ENCODE data around the gene IGF2R. TPM values are rescaled to one million over a fixed set of nuclear protein-coding genes. Genes with fewer than 3 reads are reported as not detected.

The IGF2R gene
- total and polyA plus RNA-seq, 2 donors (not counting 1 experiment from before 2014, with no cell fraction given) = 9.5 to 53.3 TPM

- POLR2A ChIA-PET = no interaction called here
- Mint-ChIP-seq H3K27ac (no peak overlapping the region), H3K4me1 (no peaks in the 10 kb centered on the region), H3K9me3 (ENCODE audit: insufficient read depth) (peaks cover 3% of the 10 kb centered on the region), H3K27me3 (no peaks in the 10 kb centered on the region), H3K4me3 (no peak overlapping the region)
- 95% methylated on average over 6 of the region's 6 CpGs for WGBS (ENCODE audit: insufficient coverage)
- Histone ChIP-seq H2AFZ (ENCODE audit: insufficient read depth, low read depth, low read length, poor library complexity, severe bottlenecking) (no peak overlapping the region), H3K9ac (ENCODE audit: low read length) (no peak overlapping the region), H3K27ac (ENCODE audit: low read length in 2 of 2) (no peak overlapping the region), H3K4me3 (ENCODE audit: control extremely low read depth in 1 of 5, extremely low read depth in 1 of 5, insufficient read depth in 1 of 5, low read depth in 2 of 5, low read length in 4 of 5) (no peak overlapping the region), H3K4me2 (replicated peaks; ENCODE audit: low read depth, low read length, poor library complexity, severe bottlenecking) (no peak overlapping the region), H3K9me3 (ENCODE audit: control extremely low read depth in 1 of 3, control insufficient read depth in 2 of 3, insufficient read depth in 1 of 3, low read length in 2 of 3) (peaks cover 0 to 24% (median 7%) of the 10 kb centered on the region in 3 donors), H4K20me1 (ENCODE audit: control insufficient read depth, insufficient read depth, low read length, poor library complexity, severe bottlenecking) (no peaks in the 10 kb centered on the region), H3K36me3 (replicated peaks in 1 of 2; ENCODE audit: control extremely low read depth in 1 of 2, control insufficient read depth in 1 of 2, extremely low read depth in 1 of 2, insufficient read depth in 2 of 2, low read length in 1 of 2) (no peaks in the 10 kb centered on the region), H3K27me3 (replicated peaks in 1 of 4; ENCODE audit: control extremely low read depth in 1 of 4, control insufficient read depth in 3 of 4, insufficient read depth in 4 of 4, low read length in 3 of 4) (no peaks in the 10 kb centered on the region), H3K4me1 (ENCODE audit: control insufficient read depth in 2 of 2, insufficient read depth in 2 of 2, low read length in 2 of 2) (no peaks in the 10 kb centered on the region), H3K79me2 (ENCODE audit: control insufficient read depth, insufficient read depth, low read length) (no peaks in the 10 kb centered on the region)
- intact Hi-C loops (cut with micrococcal nuclease) = no loop called here
- TF ChIP-seq CTCF (IDR thresholded peaks at IDR 0.05) (no peak), EZH2 (IDR thresholded peaks at IDR 0.05; ENCODE audit: borderline replicate concordance, insufficient read depth, low read depth, low read length, poor library complexity, severe bottlenecking) (no peak)
- DNase-seq (no peak), ATAC-seq (ENCODE audit: low read depth) (no peak)
- CTCF ChIA-PET = no interaction called here
Measured at GRCh38 chr6:160117137-160117536, 148.3 kb downstream of the IGF2R start.

GRCh38 chr6:160118620-160119229, 149.8 kb downstream of the IGF2R start:
- 87% methylated on average over 3 of the region's 5 CpGs for WGBS (ENCODE audit: insufficient coverage)
- POLR2A ChIA-PET = no interaction called here
- Histone ChIP-seq H3K9ac (ENCODE audit: low read length) (no peak overlapping the region), H3K79me2 (ENCODE audit: control insufficient read depth, insufficient read depth, low read length) (no peaks in the 10 kb centered on the region), H3K4me3 (ENCODE audit: control extremely low read depth in 1 of 5, extremely low read depth in 1 of 5, insufficient read depth in 1 of 5, low read depth in 2 of 5, low read length in 4 of 5) (no peak overlapping the region), H3K4me2 (replicated peaks; ENCODE audit: low read depth, low read length, poor library complexity, severe bottlenecking) (no peak overlapping the region), H3K4me1 (ENCODE audit: control insufficient read depth in 2 of 2, insufficient read depth in 2 of 2, low read length in 2 of 2) (no peaks in the 10 kb centered on the region), H3K9me3 (ENCODE audit: control extremely low read depth in 1 of 3, control insufficient read depth in 2 of 3, insufficient read depth in 1 of 3, low read length in 2 of 3) (peaks cover 0 to 24% (median 7%) of the 10 kb centered on the region in 3 donors), H2AFZ (ENCODE audit: insufficient read depth, low read depth, low read length, poor library complexity, severe bottlenecking) (no peak overlapping the region), H3K36me3 (replicated peaks in 1 of 2; ENCODE audit: control extremely low read depth in 1 of 2, control insufficient read depth in 1 of 2, extremely low read depth in 1 of 2, insufficient read depth in 2 of 2, low read length in 1 of 2) (no peaks in the 10 kb centered on the region), H3K27ac (ENCODE audit: low read length in 2 of 2) (no peak overlapping the region), H4K20me1 (ENCODE audit: control insufficient read depth, insufficient read depth, low read length, poor library complexity, severe bottlenecking) (no peaks in the 10 kb centered on the region), H3K27me3 (replicated peaks in 1 of 4; ENCODE audit: control extremely low read depth in 1 of 4, control insufficient read depth in 3 of 4, insufficient read depth in 4 of 4, low read length in 3 of 4) (no peaks in the 10 kb centered on the region)
- TF ChIP-seq CTCF (IDR thresholded peaks at IDR 0.05) (no peak), EZH2 (IDR thresholded peaks at IDR 0.05; ENCODE audit: borderline replicate concordance, insufficient read depth, low read depth, low read length, poor library complexity, severe bottlenecking) (no peak)
- ATAC-seq (ENCODE audit: low read depth) = no peak
- Mint-ChIP-seq H3K4me1 (no peaks in the 10 kb centered on the region), H3K27me3 (peaks cover 2% of the 10 kb centered on the region), H3K9me3 (ENCODE audit: insufficient read depth) (peaks cover 3% of the 10 kb centered on the region), H3K27ac (no peak overlapping the region), H3K4me3 (no peak overlapping the region)
- intact Hi-C loops (cut with micrococcal nuclease) = no loop called here
- DNase-seq = no peak
- CTCF ChIA-PET = no interaction called here
